Inflammatory macrophage (primary cell): ENCODE data around the gene DLX5.

Experiments used
- DNase-seq, 2 donors: peaks; one replicate each; pipeline ENCODE4 v3.0.0-alpha.2; 2020 to 2022

Gene DLX5

DNA sequence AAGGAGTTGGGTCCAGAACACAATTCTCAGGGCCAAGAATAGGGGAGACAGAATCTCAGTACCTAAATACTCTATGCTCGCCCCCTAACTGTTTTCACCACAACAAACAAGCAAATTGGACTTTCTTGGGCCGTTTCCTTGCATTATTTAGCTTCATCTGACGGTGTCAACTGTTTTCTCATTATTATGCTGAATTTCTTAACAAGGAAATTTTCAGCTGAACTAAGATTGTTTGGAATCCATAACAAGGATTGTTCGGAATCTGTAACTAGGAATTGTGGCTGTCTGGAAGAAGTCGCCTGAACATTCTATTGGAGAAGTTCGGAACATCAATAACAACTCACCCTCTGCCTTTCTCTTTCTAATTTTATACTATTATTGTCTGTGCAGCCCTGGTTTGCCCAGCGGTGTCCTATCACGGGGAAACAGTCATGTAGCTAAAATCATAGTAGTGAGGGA, 34.7 kb downstream of the DLX5 start:
- DNase-seq = no peak

DNA sequence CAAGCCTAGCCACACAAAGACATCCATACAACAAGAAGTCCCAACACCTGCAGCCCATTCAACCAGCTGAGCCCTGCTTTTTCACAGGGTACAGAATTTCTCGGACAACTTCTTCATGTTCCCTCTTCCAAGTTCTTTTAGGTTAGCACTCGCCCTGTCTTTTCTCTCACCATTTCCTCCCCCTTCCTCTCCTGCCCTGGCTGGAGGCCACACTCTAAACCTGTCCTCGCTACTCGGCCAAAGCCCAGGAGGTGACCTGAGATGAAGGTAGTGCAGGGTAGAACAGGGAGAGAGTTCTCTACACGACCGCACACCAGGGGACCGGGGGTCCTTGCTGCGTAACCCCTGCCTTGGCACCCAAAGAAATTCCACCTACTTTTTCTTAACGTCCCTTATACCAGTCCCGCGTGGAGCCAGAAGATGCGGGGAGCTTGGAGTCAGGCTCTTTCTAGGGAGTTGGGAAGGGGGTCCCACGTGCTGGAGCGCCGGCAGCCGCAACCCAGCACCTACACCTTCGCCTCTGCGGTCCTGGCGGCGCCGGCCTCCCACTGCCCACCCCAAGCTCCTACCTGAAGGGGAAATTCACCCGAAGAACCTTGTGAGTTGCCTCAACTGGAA, 35.3 kb downstream of the DLX5 start:
- DNase-seq = no peak

DNA sequence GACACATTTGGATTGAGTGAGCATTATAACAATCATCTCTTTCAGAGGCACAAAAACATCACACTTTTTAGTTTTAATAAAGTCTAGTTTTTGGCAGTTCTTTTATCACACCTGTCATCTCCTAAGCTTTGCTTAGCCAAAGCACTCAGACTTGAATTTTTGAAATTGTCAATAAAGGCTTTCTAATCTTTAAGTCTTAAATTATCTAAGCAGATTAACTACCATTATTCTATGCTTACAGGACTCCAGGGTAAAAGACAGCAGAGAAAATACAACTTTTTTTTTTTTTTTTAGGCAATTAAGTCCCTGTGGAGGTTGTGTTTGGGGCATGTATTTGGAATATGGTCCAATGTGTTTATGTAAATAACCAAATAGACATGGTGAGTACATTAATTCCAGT, 36.9 kb downstream of the DLX5 start:
- DNase-seq = no peak

DNA sequence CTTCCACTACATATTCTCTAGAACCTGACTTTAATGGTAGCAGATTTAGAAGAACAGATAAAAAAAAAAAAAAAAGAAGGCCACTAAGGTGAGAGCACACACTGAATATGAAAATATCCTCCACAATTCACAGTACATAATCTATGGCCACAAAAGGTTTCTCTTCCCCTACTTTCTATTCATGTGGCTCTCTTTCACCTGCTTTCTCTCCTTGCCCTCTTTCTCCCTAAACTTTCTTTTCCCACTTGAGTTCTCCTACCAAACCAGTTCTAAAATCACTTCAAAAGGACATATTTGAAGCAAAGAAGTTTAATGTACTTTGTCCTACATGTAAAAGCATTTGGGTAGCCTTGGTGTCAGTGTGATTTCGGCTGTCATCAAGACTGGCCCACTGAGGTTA, 37.7 kb downstream of the DLX5 start:
- no peak for DNase-seq

DNA sequence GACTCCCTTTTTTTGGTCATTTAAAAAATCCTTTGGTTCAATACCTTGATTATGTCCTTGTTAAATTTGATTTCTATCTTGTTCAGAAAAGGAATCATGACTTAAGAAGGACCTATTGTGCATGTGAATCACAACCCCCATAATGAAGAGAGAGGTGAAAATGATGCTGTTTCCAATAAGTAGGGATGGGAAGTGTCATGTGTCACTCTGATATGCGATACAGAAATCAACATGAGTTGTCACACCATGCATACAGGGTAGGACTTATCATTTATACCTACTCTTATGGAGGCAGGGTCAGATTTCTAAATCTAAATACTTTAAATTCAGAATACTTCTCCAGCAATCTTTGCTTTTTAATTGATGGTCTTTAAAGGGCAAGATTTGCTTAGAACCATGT, 38.6 kb downstream of the DLX5 start:
- no peak for DNase-seq

DNA sequence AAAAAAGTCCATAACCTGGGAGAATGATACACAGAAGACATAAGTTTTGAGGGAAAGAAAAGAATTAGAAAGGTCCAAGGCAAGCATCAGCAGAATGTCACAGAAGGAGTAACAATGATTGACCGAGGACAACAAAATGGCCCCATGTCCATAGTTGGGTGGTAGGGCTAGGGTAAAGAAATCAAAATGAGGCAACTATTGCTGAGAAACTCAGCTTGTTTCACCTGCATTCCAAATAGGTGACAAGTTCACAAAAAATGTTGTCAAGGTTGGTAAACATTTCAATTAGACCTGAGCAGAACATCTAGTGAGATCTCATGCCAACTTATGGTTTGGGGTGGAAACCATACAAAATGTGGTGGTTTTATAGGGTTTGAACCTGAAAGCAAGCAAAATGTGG, 42.0 kb downstream of the DLX5 start:
- no peak for DNase-seq

DNA sequence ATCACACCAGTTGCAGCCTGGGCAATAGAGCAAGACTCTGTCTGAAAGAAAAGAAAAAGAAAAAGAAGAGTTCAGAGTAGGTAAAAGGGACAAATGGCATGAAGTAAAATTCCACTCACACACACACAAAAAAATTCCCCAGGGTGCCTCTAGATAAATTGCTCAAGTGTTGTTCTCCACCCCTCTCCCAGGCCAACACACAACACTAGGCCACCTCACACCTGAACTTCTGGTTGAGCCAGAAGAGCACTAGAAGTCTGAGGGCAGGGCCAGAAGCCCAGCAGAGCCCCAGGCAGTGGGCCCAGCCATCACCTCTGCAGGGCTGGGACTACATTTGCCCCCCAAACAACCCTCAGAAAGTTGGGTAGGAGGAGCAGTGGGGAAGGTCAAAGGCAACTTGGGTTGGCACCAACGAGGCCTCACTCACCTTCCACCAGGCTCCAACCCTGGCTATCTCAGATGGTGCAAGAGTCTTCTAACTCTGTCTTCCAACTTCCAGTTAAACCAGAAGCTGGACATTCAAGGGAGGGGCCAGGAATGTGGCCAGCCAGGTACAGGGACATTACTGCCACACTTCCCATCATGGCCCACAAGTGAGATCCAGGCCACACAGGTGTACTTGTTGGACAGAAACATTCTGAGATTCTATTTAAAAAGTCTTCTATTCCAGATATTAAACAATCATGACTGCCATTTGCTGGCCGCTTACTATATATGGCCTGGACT, 44.9 kb downstream of the DLX5 start:
- DNase-seq = no peak

DNA sequence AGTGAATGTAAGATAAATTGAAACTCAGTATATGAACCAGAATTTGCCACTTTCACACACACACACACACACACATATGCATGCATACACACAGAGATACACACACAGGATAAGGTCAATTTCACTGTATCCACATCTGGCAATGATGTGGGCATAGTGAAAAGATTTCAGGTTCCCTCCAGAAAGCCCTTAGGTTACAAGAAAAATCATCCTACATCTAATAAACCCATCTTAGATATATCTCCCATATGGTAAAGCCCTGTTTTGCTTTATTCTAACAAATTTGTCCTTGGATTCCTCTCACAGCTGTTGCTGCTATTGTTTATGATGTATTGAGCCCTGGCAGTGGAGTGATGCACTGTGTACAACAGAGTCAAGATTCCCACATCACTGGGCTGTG, 47.2 kb downstream of the DLX5 start:
- DNase-seq = no peak

DNA sequence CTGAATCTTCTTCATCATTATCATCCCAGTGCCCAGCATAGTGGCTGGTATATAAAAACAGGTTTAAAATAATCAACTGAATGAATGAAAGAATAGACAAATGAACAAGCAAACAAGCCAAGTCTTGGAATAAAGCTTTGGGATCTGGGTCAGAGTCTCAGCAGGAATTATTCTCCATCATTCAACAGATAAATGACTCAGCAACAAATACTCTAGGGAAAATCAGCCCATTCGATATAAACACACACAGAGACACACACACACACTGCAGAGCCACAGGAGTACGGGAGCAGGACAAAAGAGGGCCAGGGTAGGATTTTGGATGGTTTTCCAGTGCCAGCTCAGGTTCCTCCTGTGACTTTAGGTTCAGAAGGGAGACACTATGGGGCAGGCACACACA, 48.5 kb downstream of the DLX5 start:
- no peak for DNase-seq

DNA sequence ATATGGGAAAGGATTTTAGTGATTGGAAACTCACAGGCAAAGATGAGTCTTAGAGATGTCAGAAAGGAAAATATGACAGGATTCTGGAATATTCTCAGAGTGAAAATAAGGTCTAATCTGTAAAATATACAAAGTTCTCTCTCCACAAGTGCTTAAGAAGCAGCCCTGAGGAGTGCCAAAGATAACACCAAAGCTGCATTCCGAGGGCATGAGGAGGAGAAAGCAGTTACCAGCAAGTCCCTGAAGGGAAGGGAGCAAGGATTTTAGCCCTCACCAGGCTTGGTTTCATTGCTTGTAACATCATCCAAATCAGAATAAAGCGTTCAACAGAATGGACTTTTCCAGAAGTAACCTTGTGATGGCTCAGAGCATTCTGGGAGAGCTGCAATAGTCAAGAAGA, 50.6 kb downstream of the DLX5 start:
- DNase-seq = no peak

DNA sequence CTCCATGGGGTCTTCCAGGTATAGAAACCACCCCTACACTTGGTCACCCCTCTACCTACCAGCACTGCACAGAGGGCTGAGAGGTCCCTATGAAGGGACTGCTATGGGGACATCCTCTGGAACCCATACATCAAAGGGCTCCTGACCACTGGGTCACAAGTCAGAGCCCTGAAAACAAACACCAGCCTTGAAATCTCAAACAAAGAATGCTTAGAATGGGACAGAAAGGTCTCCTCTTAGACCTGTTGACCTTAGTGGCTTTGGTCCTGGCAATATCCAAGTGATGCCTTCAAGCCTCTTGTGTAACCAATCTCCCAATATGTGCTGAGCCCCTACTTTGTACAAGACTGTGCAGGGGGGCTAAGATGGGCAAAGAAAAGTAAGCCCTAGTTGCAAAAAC, 53.9 kb downstream of the DLX5 start:
- no peak for DNase-seq
